Erythroblast (primary cell): Measurements from ENCODE around the gene TNIK.

ENCODE experiments used
- GATA1 ChIP-seq: IDR thresholded peaks from 2 replicates; pipeline ENCODE4 v1.6.1; 2011; ENCODE audit warnings: low read depth, mild to moderate bottlenecking, control low read depth, low read length, moderate library complexity
- POLR2A ChIP-seq: IDR thresholded peaks from 2 replicates; pipeline ENCODE4 v1.6.1; 2011; ENCODE audit warnings: mild to moderate bottlenecking, low read length

GRCh38 chr3:171347301-171348039, 112.7 kb downstream of the TNIK start:
- TF ChIP-seq POLR2A (no peak), GATA1 (no peak)
